Heart right ventricle (tissue), 16 donors: ENCODE measurements around the gene DAB2IP. TPM values are rescaled to one million over a fixed set of nuclear protein-coding genes. Genes with fewer than 3 reads are reported as not detected.

Source experiments
- ATAC-seq, 8 donors: fragments of 200-7000 bp; cut with Tn5 transposase; one replicate each; pipeline ENCODE4 v1.9.1; 2020; ENCODE audit warnings: mild to moderate bottlenecking in 8 of 8, moderate library complexity in 8 of 8, moderate number of reproducible peaks in 1 of 8
- DNase-seq, 2 donors: peaks; one replicate each; pipeline ENCODE4 v3.0.0-alpha.2; 2020
- H3K27ac ChIP-seq, 10 donors: fragments of 200-600 bp; sonication (generic) in 2 of 10; one replicate each; pipeline versions ENCODE4 v1.5.0 to v1.8.0; 2020 to 2022; ENCODE audit warnings: mild to moderate bottlenecking in 3 of 10
- H3K27me3 ChIP-seq, 7 donors: fragments of 200-600 bp; one replicate each; pipeline ENCODE4 v1.8.0; 2021 to 2022; ENCODE audit warnings: mild to moderate bottlenecking in 2 of 7
- H3K36me3 ChIP-seq, 9 donors: fragments of 200-600 bp; sonication (generic) in 1 of 9; one replicate each; pipeline versions ENCODE4 v1.5.0 to v1.8.0; 2020 to 2022; ENCODE audit warnings: mild to moderate bottlenecking in 2 of 9
- H3K4me1 ChIP-seq, 9 donors: fragments of 200-600 bp; sonication (generic) in 1 of 9; one replicate each; pipeline versions ENCODE4 v1.5.0 to v1.8.0; 2020 to 2022; ENCODE audit warnings: mild to moderate bottlenecking in 4 of 9
- H3K4me3 ChIP-seq, 10 donors: fragments of 200-600 bp; sonication (generic) in 2 of 10; one replicate each; pipeline versions ENCODE4 v1.5.0 to v1.8.0; 2020 to 2022; ENCODE audit warnings: mild to moderate bottlenecking in 7 of 10, moderate library complexity in 2 of 10
- H3K9me3 ChIP-seq, 11 donors: fragments of 200-600 bp in 10 of 11; sonication (generic) in 2 of 11; one replicate each; pipeline versions ENCODE4 v1.5.0 to v1.8.0; 2013 to 2022; ENCODE audit warnings: mild to moderate bottlenecking in 2 of 11, control low read depth in 1 of 11, moderate library complexity in 1 of 11
- WGBS, 2 donors: extraction: QIAGEN DNeasy Blood & Tissue Kit; methylation state at CpG; one replicate each; pipeline ENCODE4 v1.1.7; 2013; ENCODE audit warnings: inconsistent platforms in 1 of 2; 5-methylcytosine and 5-hydroxymethylcytosine counted together
- intact Hi-C, 10 donors: fragments of 100-400 bp; cut with DNase I; formaldehyde crosslinking; loops; one replicate each; pipeline versions ENCODE4 v1.11.1 to v1.14.2; 2022
- polyA plus RNA-seq, 2 donors: library from polyadenylated mRNA; stranded (reverse); fragments of 200-250 nt; gene quantifications; one replicate each; pipeline ENCODE4 v1.2.3, GENCODE V29; 2013
- total RNA-seq, 10 donors: library from RNA; stranded (reverse); fragmentation: NEBNext Ultra II Directional in 3 of 10; extraction: Animal tissue kit (Norgen Biotek cat#: 25700) in 3 of 10; gene quantifications; one replicate each; pipeline versions ENCODE4 v1.2.1 to v1.2.4, GENCODE V29; 2021 to 2023
- TF ChIP-seq, protein P1 (sequence below), 9 donors: fragments of 200-600 bp; sonication (generic) in 2 of 9; IDR thresholded peaks; one replicate each; pipeline versions ENCODE4 v1.5.0 to v1.8.0; 2021 to 2022; ENCODE audit warnings: antibody characterized with exemption in 9 of 9, mild to moderate bottlenecking in 5 of 9, moderate library complexity in 1 of 9
- donor health status: Arrhythmogenic right ventricular cardiomyopathy.
- donor health status: ischemic (EF 13 %, LVEDD 7.1; RV severe dilation, severe dysfunction).
- donor health status: healthy with polysubstance abuse.
- donor health status: DM: no; HTN: yes; CAD: no.
- donor health status: DM: no; HTN: no; CAD: no.
- donor health status: ischemic (EF 25% LVEDD 6.9; RV normal size, moderate dysfunction).
- donor health status: ischemic (EF 25% LVEDD 5.7; RV mildly dilated, moderate dysfunction).
- donor health status: healthy.
- donor health status: DM: yes; HTN: yes; CAD: no.
- donor health status: Ischemic cardiomyopathy.
- donor health status: ischemic (EF 35%, LVEDD 5.7; RV mildly dilated, moderate dysfunction).
- donor health status: nonischemic (EF 11% LVEDD 7.7; RV severe dilation, severe dysfunction).
- donor health status: DM: yes; HTN: yes; CAD: no.
- donor health status: PGD.
- donor health status: ischemic (EF 29% LVEDD 5.4; RV normal size, mild dysfunction).
- donor health status: nonischemic (EF 23%, LVEDD 6.1; RV moderate dilation, normal function).

The DAB2IP gene
- total and polyA plus RNA-seq, 12 donors, result 18.1 to 71.1 (median 52.8) TPM

DNA sequence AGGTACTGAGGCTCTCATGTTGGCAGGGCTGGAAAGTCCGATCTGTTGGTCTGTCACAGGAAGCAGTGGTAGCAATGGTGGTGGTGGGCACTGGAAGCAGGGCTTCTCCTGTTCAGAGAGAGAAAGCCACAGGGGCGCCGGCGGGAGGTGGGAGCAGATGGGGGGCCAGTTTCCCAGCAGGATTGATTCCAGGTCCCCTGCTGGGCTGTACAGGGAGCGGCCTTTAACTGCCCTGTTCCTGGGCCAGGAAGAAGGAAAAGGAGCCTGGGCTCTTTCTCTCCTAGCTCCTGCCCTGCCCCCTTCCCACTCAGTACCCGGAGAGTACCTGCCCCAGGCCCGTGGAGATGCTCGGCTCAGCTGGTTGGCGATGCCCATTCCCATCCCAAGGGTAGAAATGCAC, 2.6 kb upstream of the DAB2IP start:
- no peak for DNase-seq
- no peak for ATAC-seq
- Histone ChIP-seq H3K4me3 (no peak overlapping the region), H3K9me3 (no peaks in the 10 kb centered on the region), H3K36me3 (no peaks in the 10 kb centered on the region), H3K27ac (peak overlapping the region in 3 of 10 donors; percentile 7 to 96 (median 9)), H3K27me3 (peaks cover 0 to 44% (median 0%) of the 10 kb centered on the region in 7 donors), H3K4me1 (peaks cover 26 to 83% (median 64%) of the 10 kb centered on the region in 9 donors)
- intact Hi-C loops, result loop anchor here in 1 of 10 donors (10.0 kb wide), 1 partner anchor 76 kb away; no protein-coding TSS in a partner anchor
- 82 to 83% methylated on average over 9 of the region's 9 CpGs for WGBS, 2 donors
- TF ChIP-seq, protein P1, sequence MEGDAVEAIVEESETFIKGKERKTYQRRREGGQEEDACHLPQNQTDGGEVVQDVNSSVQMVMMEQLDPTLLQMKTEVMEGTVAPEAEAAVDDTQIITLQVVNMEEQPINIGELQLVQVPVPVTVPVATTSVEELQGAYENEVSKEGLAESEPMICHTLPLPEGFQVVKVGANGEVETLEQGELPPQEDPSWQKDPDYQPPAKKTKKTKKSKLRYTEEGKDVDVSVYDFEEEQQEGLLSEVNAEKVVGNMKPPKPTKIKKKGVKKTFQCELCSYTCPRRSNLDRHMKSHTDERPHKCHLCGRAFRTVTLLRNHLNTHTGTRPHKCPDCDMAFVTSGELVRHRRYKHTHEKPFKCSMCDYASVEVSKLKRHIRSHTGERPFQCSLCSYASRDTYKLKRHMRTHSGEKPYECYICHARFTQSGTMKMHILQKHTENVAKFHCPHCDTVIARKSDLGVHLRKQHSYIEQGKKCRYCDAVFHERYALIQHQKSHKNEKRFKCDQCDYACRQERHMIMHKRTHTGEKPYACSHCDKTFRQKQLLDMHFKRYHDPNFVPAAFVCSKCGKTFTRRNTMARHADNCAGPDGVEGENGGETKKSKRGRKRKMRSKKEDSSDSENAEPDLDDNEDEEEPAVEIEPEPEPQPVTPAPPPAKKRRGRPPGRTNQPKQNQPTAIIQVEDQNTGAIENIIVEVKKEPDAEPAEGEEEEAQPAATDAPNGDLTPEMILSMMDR (IDR thresholded peaks at IDR 0.05), result no peak

DNA sequence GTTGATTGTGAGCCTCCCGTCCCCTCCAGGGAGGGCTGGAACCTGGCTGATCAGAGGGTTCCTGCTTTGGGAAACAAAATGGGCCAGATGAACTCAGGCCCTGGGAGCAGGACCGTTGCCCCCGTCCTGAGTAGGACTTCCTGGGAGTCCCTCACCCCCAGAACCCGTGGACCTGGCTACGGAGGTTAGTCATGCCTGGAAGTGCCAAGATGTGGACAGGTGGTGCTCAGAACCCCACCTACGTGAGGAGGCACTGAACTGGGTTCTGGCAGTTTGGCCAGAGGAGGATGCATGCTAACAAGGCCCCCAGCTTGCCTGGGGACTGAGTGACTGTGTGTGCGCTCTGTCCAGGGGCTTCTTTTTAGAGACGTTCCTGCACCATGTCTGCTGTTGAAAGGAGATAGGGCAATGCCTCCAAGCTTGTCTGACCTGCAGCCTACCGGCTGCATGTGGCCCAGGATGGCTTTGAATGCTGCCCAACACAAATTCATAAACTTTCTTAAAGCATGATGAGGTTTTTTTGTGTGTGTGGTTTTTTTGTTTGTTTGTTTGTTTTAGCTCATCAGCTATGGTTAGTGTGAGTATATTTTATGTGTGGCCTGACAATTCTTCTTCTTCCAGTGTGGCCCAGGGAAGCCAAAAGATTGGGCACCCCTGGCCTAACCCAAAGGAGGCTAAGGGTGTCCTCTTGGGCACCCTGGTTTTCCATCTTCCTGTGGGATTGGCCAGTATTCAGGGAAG, 1.8 kb upstream of the DAB2IP start:
- peak overlapping the region in 1 of 10 donors; percentile 0 for H3K4me3 ChIP-seq
- TF ChIP-seq, protein P1 (IDR thresholded peaks at IDR 0.05), result no peak
- DNase-seq (no peak), ATAC-seq (no peak)
- intact Hi-C loops, result loop anchor here in 1 of 10 donors (10.0 kb wide), 1 partner anchor 75 kb away; no protein-coding TSS in a partner anchor
- H3K4me1 ChIP-seq, result peaks cover 25 to 87% (median 70%) of the 10 kb centered on the region in 9 donors
- WGBS, 2 donors, result 54 to 58% methylated on average over 9 of the region's 9 CpGs
- H3K36me3 ChIP-seq, result no peaks in the 10 kb centered on the region
- no peaks in the 10 kb centered on the region for H3K9me3 ChIP-seq
- peaks cover 0 to 44% (median 0%) of the 10 kb centered on the region in 7 donors for H3K27me3 ChIP-seq
- peak overlapping the region in 8 of 10 donors; percentile 20 to 97 (median 90) for H3K27ac ChIP-seq

DNA sequence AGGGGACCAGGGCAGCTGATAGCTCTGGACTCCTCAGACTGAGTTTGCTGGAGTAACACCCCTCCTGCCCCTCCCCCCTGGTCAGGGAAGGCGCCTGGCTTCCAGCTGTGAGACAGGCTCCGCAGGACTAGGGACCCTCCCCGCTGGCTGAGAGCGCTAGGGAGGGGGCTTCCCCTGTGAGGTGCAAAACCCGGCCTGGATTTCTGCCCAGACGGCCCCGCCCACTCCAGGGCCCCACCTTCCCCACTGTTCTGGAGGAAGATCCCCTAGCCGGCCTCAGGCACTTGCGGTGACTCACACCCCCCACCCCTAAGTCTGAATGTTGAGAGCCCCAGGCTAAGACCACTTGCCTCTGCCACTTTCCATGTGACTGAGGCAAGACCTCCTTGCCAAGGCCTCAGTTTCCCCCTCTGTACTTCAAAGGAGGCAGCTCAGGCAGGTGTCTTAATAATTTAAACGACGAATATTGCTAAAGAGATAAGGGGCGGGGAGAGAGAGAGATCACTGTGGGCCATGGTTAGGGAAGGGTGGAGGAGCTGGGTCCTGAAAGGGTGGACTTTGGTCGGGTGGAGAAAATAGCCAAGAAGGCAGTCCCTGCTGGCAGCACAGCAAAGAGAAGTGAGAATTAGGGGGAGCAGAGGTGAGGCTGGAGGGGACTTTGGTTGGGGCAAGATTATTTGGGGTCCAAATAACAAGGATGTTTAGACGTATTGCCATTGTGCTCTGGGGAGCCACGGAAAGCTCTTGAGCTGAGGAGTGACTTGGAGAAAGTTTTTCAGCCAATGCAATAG, 1.0 kb upstream of the DAB2IP start:
- peaks cover 22 to 87% (median 64%) of the 10 kb centered on the region in 9 donors for H3K4me1 ChIP-seq
- no peaks in the 10 kb centered on the region for H3K9me3 ChIP-seq
- peak; percentile 64 to 74 for DNase-seq
- H3K4me3 ChIP-seq, result peak overlapping the region in 8 of 10 donors; percentile 60 to 79 (median 78)
- intact Hi-C loops, result no loop called here
- 14 to 15% methylated on average over 15 of the region's 15 CpGs for WGBS, 2 donors
- peaks cover 0 to 44% (median 0%) of the 10 kb centered on the region in 7 donors for H3K27me3 ChIP-seq
- peak overlapping the region in 9 of 10 donors; percentile 81 to 97 (median 94) for H3K27ac ChIP-seq
- TF ChIP-seq, protein P1 (IDR thresholded peaks at IDR 0.05), result no peak
- peak; percentile 21 to 50 (median 38) for ATAC-seq
- no peaks in the 10 kb centered on the region for H3K36me3 ChIP-seq

DNA sequence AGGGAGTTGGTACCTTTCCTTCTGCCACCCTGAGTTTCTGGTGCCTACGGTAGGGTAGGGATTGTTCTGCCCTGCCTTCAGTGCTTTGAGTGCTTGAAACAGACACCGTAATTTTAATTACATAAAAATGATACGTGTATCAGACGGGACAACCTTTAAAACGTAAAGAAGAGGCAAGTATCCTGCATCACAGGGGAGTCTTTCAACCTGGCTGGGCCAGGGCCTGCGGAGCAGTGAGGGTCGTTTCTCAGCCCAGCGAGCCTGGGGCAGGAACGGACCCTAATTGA, 483 bp upstream of the DAB2IP start:
- no peak for ATAC-seq
- Histone ChIP-seq H3K4me3 (peak overlapping the region in 9 of 10 donors; percentile 60 to 79 (median 78)), H3K27me3 (peaks cover 0 to 44% (median 0%) of the 10 kb centered on the region in 7 donors), H3K27ac (peak overlapping the region; percentile 81 to 97 (median 94)), H3K36me3 (no peaks in the 10 kb centered on the region), H3K4me1 (peaks cover 18 to 84% (median 60%) of the 10 kb centered on the region in 9 donors), H3K9me3 (no peaks in the 10 kb centered on the region)
- intact Hi-C loops, result no loop called here
- WGBS, 2 donors, result 19 to 21% methylated on average over 9 of the region's 9 CpGs
- DNase-seq, result no peak
- TF ChIP-seq, protein P1 (IDR thresholded peaks at IDR 0.05), result no peak
